Vagina (tissue), 2 donors: ENCODE data around the gene TRAF3IP1.

Source experiments
- POLR2AphosphoS5 ChIP-seq, 2 donors: sonication (generic); formaldehyde crosslinking; IDR thresholded peaks; one replicate each; pipeline ENCODE4 v1.9.0; 2017; ENCODE audit warnings: antibody characterized with exemption in 2 of 2, mild to moderate bottlenecking in 2 of 2, low read depth in 1 of 2; ENCODE audit not compliant: insufficient read depth in 1 of 2
- TF ChIP-seq, protein P1 (sequence below), 3 experiments: fragments of 450-650 bp in 2 of 3; fragments of 200-600 bp in 1 of 3; sonication (generic) in 1 of 3; IDR thresholded peaks; one replicate each; pipeline ENCODE4 v1.5.1; 2017 to 2019; ENCODE audit warnings: antibody characterized with exemption in 3 of 3, mild to moderate bottlenecking in 2 of 3, moderate library complexity in 2 of 3

DNA sequence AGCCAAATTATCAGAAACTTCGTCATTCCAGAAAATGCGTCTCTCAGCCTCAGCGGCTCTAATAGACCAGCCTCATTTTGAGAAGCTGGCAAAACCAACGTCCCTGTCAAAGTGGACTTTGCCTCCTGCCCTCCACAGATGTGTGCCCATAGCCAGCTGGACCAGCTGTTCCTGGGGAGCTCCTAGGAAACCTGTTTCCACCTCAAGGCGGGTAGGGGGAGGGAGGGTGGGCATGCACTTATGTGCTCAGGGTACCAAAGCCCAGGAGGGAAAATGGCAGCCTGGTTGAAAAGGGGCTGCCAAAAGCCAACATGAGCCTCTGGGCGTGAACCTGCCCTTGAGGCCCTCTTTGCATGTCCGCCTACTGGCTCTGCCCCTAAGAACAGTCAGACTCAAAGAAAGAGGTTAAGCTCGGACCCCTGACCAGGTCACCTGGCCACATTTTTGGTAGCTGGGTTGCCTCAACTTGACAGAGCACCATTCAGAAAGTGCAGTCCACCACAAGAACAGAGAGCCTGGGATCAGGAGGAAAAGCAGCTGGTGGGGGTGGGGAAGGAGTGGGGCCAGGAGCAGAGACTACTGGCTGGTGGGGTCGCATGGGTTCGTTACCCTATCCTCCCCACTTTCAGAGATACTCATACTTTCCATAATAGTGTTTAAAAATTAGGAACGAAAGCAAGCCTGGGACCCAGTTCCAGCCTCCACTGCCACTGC is 35.4 kb upstream of the TRAF3IP1 start:
- TF ChIP-seq, protein P1, sequence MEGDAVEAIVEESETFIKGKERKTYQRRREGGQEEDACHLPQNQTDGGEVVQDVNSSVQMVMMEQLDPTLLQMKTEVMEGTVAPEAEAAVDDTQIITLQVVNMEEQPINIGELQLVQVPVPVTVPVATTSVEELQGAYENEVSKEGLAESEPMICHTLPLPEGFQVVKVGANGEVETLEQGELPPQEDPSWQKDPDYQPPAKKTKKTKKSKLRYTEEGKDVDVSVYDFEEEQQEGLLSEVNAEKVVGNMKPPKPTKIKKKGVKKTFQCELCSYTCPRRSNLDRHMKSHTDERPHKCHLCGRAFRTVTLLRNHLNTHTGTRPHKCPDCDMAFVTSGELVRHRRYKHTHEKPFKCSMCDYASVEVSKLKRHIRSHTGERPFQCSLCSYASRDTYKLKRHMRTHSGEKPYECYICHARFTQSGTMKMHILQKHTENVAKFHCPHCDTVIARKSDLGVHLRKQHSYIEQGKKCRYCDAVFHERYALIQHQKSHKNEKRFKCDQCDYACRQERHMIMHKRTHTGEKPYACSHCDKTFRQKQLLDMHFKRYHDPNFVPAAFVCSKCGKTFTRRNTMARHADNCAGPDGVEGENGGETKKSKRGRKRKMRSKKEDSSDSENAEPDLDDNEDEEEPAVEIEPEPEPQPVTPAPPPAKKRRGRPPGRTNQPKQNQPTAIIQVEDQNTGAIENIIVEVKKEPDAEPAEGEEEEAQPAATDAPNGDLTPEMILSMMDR (IDR thresholded peaks at IDR 0.05) = no peak
- TF ChIP-seq POLR2AphosphoS5 (IDR thresholded peaks at IDR 0.05; ENCODE audit: insufficient read depth in 1 of 2, low read depth in 1 of 2) = no peak
